Mesendoderm (in vitro differentiated cells): ENCODE results near the gene CPLANE2.
"Not testable (repeated sequence)": the region's sequence is repeated elsewhere in the genome, so short reads cannot be mapped to it uniquely, and the experiment has no call there.

Experiments used
- DNase-seq: peaks from one replicate; pipeline ENCODE4 v3.0.0; 2013
- H2AK5ac ChIP-seq: 2 replicates; pipeline ENCODE4 v1.6.1; 2013; ENCODE audit warnings: low read length, inconsistent platforms
- H2BK120ac ChIP-seq: 2 replicates; pipeline ENCODE4 v1.6.1; 2013; ENCODE audit warnings: low read depth, mild to moderate bottlenecking, low read length, moderate library complexity, mixed read lengths
- H2BK15ac ChIP-seq: replicated peaks from 2 replicates; pipeline ENCODE4 v1.6.1; 2013; ENCODE audit warnings: low read depth, mild to moderate bottlenecking, moderate library complexity
- H2BK5ac ChIP-seq: 2 replicates; pipeline ENCODE4 v1.6.1; 2013; ENCODE audit warnings: low read length, inconsistent platforms
- H3K18ac ChIP-seq: 2 replicates; pipeline ENCODE4 v1.6.1; 2013; ENCODE audit warnings: mild to moderate bottlenecking, low read length, mixed read lengths
- H3K23ac ChIP-seq: one replicate; pipeline ENCODE4 v1.6.1; 2013; ENCODE audit warnings: low read length
- H3K27ac ChIP-seq: 2 replicates; pipeline ENCODE4 v1.5.1; 2013; ENCODE audit warnings: low read depth, mild to moderate bottlenecking, inconsistent platforms, low read length, moderate library complexity
- H3K27me3 ChIP-seq: 2 replicates; pipeline ENCODE4 v1.6.1; 2013; ENCODE audit warnings: low read length, control low read depth, mild to moderate bottlenecking, inconsistent platforms; ENCODE audit not compliant: insufficient read depth, poor library complexity
- H3K36me3 ChIP-seq: 2 replicates; pipeline ENCODE4 v1.6.1; 2013; ENCODE audit warnings: low read length, inconsistent platforms; ENCODE audit not compliant: control insufficient read depth, insufficient read depth
- H3K4ac ChIP-seq: one replicate; pipeline ENCODE4 v1.6.1; 2013; ENCODE audit warnings: low read depth, mild to moderate bottlenecking, low read length, moderate library complexity
- H3K4me1 ChIP-seq: 2 replicates; pipeline ENCODE4 v1.6.1; 2013; ENCODE audit warnings: low read depth, low read length, inconsistent platforms; ENCODE audit not compliant: control insufficient read depth
- H3K4me2 ChIP-seq: 2 replicates; pipeline ENCODE4 v1.6.1; 2013; ENCODE audit warnings: low read length
- H3K4me3 ChIP-seq: 2 replicates; pipeline ENCODE4 v1.5.1; 2013; ENCODE audit warnings: mild to moderate bottlenecking, low read length
- H3K56ac ChIP-seq: one replicate; pipeline ENCODE4 v1.6.1; 2013; ENCODE audit warnings: low read length
- H3K79me1 ChIP-seq: 2 replicates; pipeline ENCODE4 v1.6.1; 2013; ENCODE audit warnings: low read length, inconsistent platforms
- H3K79me2 ChIP-seq: 2 replicates; pipeline ENCODE4 v1.6.1; 2013; ENCODE audit warnings: mild to moderate bottlenecking, low read length; ENCODE audit not compliant: control insufficient read depth, insufficient read depth
- H3K9ac ChIP-seq: 2 replicates; pipeline ENCODE4 v1.6.1; 2013; ENCODE audit warnings: low read length, inconsistent platforms
- H4K5ac ChIP-seq: one replicate; pipeline ENCODE4 v1.6.1; 2013; ENCODE audit warnings: low read length
- H4K8ac ChIP-seq: one replicate; pipeline ENCODE4 v1.6.1; 2013; ENCODE audit warnings: low read depth, mild to moderate bottlenecking, control low read depth, low read length, moderate library complexity
- WGBS: extraction: QIAGEN DNeasy Blood & Tissue Kit; methylation state at CpG from one replicate; pipeline ENCODE4 v1.1.7; 2013; ENCODE audit warnings: low lambda C conversion rate, missing lambda C conversion rate; ENCODE audit not compliant: insufficient coverage; ENCODE audit errors: extremely low coverage; 5-methylcytosine and 5-hydroxymethylcytosine counted together

The CPLANE2 gene

DNA sequence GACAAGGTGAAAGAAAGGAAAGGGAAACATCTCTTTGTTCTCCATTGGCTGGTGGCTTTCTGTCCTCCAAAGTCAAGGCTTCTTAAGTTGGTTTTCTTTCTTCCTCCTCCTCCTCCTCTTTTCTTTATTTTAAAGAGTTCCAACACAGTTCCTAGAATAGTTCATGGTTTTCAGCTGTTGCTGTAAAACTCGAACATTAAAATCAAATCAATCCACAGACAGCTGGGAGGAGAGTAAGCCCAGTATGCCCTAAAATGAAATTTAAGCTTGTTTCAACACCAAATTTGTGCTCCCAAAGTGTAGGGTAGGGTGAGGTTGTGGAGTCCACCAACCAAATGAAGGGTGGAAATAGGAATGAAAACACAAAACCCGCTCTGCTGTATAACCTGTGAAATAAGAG, 10.5 kb upstream of the CPLANE2 start:
- no peak overlapping the region for H4K5ac ChIP-seq
- H3K9ac ChIP-seq = no peak overlapping the region
- no peak overlapping the region for H3K18ac ChIP-seq
- no peak overlapping the region for H4K8ac ChIP-seq
- H3K36me3 ChIP-seq = peaks cover 1% of the 10 kb centered on the region
- no peak overlapping the region for H3K4ac ChIP-seq
- no peak overlapping the region for H3K56ac ChIP-seq
- H3K79me2 ChIP-seq = no peaks in the 10 kb centered on the region
- no peak overlapping the region for H3K23ac ChIP-seq
- H3K4me2 ChIP-seq = no peak overlapping the region
- no peak overlapping the region for H2BK5ac ChIP-seq
- no peak overlapping the region for H2BK120ac ChIP-seq
- H3K4me1 ChIP-seq = no peaks in the 10 kb centered on the region
- no peaks in the 10 kb centered on the region for H3K27me3 ChIP-seq
- H2AK5ac ChIP-seq = no peak overlapping the region
- WGBS = no CpG with 5 or more reads among the region's 2 CpGs
- no peak overlapping the region for H2BK15ac ChIP-seq
- H3K27ac ChIP-seq = no peak overlapping the region
- no peaks in the 10 kb centered on the region for H3K79me1 ChIP-seq
- no peak overlapping the region for H3K4me3 ChIP-seq
- no peak for DNase-seq

DNA sequence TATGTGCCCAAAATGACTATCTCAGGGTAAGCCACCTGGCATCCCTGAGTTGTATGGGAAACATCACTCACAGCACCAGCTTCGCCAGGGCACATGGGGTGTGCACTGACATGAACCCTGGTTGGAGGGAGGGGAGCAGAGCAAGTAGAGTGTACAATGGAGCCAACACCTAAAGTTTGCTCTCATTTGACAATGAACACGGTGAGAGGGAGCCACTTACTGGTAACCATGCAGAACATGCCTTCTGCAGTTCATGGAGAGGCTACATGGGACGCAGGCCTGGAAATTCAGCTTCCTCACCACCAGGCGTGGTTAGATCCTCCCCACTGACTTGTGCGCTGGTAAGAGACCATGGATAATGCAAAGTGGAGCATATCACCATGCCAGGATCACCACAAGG, 10.0 kb upstream of the CPLANE2 start:
- H3K79me1 ChIP-seq = no peaks in the 10 kb centered on the region
- no CpG with 5 or more reads among the region's 5 CpGs for WGBS
- H3K79me2 ChIP-seq = no peaks in the 10 kb centered on the region
- no peak overlapping the region for H4K5ac ChIP-seq
- H3K27me3 ChIP-seq = no peaks in the 10 kb centered on the region
- H2BK15ac ChIP-seq = no peak overlapping the region
- no peak overlapping the region for H2BK120ac ChIP-seq
- no peak overlapping the region for H3K4me2 ChIP-seq
- no peak overlapping the region for H3K56ac ChIP-seq
- no peak overlapping the region for H2BK5ac ChIP-seq
- H3K18ac ChIP-seq = no peak overlapping the region
- H3K4ac ChIP-seq = no peak overlapping the region
- no peak overlapping the region for H4K8ac ChIP-seq
- H3K36me3 ChIP-seq = peaks cover 1% of the 10 kb centered on the region
- H2AK5ac ChIP-seq = no peak overlapping the region
- H3K23ac ChIP-seq = no peak overlapping the region
- no peak overlapping the region for H3K27ac ChIP-seq
- DNase-seq = no peak
- H3K4me1 ChIP-seq = no peaks in the 10 kb centered on the region
- no peak overlapping the region for H3K4me3 ChIP-seq
- H3K9ac ChIP-seq = no peak overlapping the region

DNA sequence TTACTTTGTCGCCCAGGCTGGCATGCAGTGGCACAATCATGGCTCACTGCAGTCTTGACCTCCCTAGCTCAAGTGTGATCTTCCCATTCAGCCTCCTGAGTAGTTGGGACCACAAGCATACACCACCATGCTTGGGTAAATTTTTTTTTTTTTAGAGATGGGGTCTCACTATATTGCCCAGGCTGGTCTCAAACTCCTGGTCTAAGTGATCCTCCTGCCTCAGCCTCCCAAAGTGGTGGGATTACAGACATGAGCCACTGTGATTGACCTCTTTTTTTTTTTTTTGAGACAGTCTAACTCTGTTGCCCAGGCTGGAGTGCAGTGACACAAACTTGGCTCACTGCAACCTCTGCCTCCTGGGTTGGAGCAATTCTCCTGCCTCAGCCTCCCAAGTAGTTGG, 9.3 kb upstream of the CPLANE2 start:
- H3K79me1 ChIP-seq, H3K9ac ChIP-seq, H3K4me2 ChIP-seq, DNase-seq, H2BK120ac ChIP-seq, H2BK15ac ChIP-seq, H3K18ac ChIP-seq, H4K5ac ChIP-seq, H3K79me2 ChIP-seq, H2AK5ac ChIP-seq, H3K27me3 ChIP-seq, H3K56ac ChIP-seq, H4K8ac ChIP-seq, H3K23ac ChIP-seq, H3K4me1 ChIP-seq, H2BK5ac ChIP-seq, H3K4ac ChIP-seq, H3K27ac ChIP-seq, H3K36me3 ChIP-seq, H3K4me3 ChIP-seq: not testable (repeated sequence)
- no CpG with 5 or more reads among the region's 1 CpG for WGBS

DNA sequence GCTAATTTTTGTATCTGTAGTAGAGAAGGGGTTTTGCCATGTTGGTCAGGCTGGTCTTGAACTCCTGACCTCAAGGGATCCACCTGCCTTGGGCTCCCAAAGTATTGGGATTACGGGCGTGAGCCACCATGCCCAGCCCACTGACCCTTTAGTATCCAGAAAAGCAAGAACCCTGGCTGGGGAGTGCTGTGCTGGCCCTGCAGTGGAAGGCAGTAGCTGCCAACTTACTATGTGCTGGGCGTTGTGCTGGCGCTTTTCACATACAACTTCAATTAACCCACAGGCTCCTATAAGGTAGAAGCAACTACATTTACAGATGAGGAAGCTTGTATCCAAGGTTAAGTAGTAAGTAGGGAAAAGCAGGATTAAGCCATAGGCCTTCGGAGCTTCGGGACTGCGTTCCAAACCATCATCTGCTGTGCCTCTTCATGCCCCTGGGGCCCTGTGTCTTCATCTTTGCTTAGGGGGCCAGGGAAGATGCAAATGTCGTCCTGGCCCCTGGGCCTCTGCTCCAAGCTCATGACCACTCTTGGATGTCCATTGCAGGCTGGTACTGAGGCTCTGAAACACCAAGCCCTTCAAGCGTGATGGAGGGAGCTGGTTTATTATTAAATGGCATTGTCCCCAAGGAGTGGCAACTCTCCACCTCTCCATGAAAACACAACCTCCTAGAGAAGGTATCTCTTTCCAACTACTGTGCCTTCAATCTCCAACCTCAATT, 8.7 kb upstream of the CPLANE2 start:
- H3K4ac ChIP-seq = no peak overlapping the region
- H2AK5ac ChIP-seq = no peak overlapping the region
- H3K9ac ChIP-seq = no peak overlapping the region
- no peak overlapping the region for H3K23ac ChIP-seq
- DNase-seq = no peak
- no peak overlapping the region for H3K27ac ChIP-seq
- H3K27me3 ChIP-seq = no peaks in the 10 kb centered on the region
- no CpG with 5 or more reads among the region's 9 CpGs for WGBS
- no peak overlapping the region for H3K4me2 ChIP-seq
- H3K79me1 ChIP-seq = no peaks in the 10 kb centered on the region
- H3K4me1 ChIP-seq = no peaks in the 10 kb centered on the region
- no peak overlapping the region for H4K5ac ChIP-seq
- H2BK120ac ChIP-seq = no peak overlapping the region
- no peaks in the 10 kb centered on the region for H3K36me3 ChIP-seq
- H3K18ac ChIP-seq = no peak overlapping the region
- no peaks in the 10 kb centered on the region for H3K79me2 ChIP-seq
- no peak overlapping the region for H4K8ac ChIP-seq
- H3K4me3 ChIP-seq = no peak overlapping the region
- no peak overlapping the region for H2BK15ac ChIP-seq
- no peak overlapping the region for H2BK5ac ChIP-seq
- no peak overlapping the region for H3K56ac ChIP-seq

DNA sequence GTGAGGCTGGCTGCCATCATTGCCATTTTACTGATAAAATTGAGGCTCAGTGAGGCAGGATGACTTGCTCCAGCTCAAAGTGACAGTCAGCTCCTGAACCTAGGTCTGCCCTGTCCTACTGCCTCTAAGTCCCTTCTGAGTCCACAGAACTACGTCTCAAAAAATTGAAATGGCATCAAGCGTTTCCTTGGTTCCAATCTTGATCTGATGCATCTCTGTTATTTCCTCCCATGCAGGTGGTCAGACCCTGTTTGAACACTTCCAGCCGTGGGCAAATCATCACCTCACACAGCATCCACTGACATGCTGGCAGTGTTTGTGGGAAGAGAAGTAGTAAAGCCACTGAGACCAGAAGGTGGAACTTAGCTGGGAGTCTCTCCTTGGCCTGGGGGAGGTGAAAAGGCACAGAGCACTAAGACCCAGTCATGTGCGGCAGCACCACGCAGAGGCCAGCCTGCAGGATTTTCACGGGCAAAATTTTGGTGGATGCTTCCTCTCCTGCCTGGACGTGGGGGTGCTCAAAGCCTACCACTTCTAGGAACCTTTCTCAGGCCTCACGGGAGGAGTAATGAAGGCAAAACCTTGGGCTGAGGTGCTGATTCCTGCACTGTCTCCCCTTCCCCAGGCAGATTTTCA, 7.8 kb upstream of the CPLANE2 start:
- Histone ChIP-seq H2BK120ac (no peak overlapping the region), H3K4me2 (no peak overlapping the region), H3K4ac (no peak overlapping the region), H4K5ac (no peak overlapping the region), H2BK5ac (no peak overlapping the region), H4K8ac (no peak overlapping the region), H3K23ac (no peak overlapping the region), H2AK5ac (no peak overlapping the region), H3K4me1 (no peaks in the 10 kb centered on the region), H3K79me1 (no peaks in the 10 kb centered on the region), H3K9ac (no peak overlapping the region), H3K27me3 (no peaks in the 10 kb centered on the region), H3K27ac (no peak overlapping the region), H3K36me3 (no peaks in the 10 kb centered on the region), H3K56ac (no peak overlapping the region), H3K79me2 (no peaks in the 10 kb centered on the region), H2BK15ac (no peak overlapping the region), H3K4me3 (no peak overlapping the region), H3K18ac (no peak overlapping the region)
- no peak for DNase-seq
- no CpG with 5 or more reads among the region's 8 CpGs for WGBS
